Measurements from ENCODE around the gene GPR132.

DNA sequence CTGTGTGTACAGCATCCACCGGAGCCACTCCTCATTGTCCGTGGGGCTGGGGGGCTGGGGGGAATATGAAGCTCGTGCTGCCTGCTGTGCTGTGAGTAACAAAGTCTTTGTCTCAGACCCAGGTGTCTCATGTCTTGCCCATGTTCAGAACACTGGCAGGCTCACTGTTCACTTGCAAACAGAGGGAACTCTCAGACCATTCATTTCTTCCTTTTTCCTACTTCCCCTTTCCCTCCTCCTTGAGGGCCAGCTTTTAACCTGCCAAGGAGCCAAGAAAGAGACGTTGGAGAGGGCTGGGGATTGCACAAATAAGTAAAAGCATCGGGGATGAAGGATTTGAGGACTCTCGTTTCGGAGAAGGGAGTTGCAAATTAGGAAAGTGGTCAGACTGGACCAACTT is 21.6 kb downstream of the GPR132 start:
- TF ChIP-seq, protein P1, sequence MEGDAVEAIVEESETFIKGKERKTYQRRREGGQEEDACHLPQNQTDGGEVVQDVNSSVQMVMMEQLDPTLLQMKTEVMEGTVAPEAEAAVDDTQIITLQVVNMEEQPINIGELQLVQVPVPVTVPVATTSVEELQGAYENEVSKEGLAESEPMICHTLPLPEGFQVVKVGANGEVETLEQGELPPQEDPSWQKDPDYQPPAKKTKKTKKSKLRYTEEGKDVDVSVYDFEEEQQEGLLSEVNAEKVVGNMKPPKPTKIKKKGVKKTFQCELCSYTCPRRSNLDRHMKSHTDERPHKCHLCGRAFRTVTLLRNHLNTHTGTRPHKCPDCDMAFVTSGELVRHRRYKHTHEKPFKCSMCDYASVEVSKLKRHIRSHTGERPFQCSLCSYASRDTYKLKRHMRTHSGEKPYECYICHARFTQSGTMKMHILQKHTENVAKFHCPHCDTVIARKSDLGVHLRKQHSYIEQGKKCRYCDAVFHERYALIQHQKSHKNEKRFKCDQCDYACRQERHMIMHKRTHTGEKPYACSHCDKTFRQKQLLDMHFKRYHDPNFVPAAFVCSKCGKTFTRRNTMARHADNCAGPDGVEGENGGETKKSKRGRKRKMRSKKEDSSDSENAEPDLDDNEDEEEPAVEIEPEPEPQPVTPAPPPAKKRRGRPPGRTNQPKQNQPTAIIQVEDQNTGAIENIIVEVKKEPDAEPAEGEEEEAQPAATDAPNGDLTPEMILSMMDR (conservative IDR thresholded peaks at IDR 0.05), result no peak
- TF ChIP-seq EZH2 (IDR thresholded peaks at IDR 0.05; ENCODE audit: low read depth), result no peak

Data from PC-9 (cell line).